GM18867 (cell line): ENCODE data around the gene GPR37.

ENCODE experiments used
- ATAC-seq: cut with Tn5 transposase; IDR thresholded peaks from one replicate; pipeline ENCODE4 v1.9.1; 2021; ENCODE audit warnings: mild to moderate bottlenecking, moderate library complexity; ENCODE audit not compliant: unreplicated experiment

GPR37 gene

GRCh38 chr7:124781418-124781817 lies 15.8 kb upstream of the GPR37 start:
- ATAC-seq, result no peak

DNA sequence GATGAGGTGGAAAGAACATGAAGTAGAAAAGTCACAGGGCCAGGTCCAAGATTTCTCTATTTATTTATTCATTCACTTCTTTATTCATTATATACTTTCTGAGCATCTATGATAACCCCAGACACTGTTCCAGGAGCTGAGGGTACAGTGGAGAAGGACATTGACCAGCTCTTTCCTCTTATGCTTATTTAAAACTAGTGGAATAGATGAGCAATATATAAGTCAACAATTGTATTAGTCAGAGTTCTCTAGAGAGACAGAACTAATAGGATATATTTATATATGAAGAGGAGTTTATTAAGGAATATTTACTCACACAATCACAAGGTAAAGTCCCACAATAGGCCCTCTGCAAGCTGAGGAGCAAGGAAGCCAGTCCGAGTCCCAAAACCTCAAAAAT lies 15.0 kb upstream of the GPR37 start:
- no peak for ATAC-seq

- no peak for ATAC-seq
Measured at GRCh38 chr7:124780056-124780455, 14.5 kb upstream of the GPR37 start.

DNA sequence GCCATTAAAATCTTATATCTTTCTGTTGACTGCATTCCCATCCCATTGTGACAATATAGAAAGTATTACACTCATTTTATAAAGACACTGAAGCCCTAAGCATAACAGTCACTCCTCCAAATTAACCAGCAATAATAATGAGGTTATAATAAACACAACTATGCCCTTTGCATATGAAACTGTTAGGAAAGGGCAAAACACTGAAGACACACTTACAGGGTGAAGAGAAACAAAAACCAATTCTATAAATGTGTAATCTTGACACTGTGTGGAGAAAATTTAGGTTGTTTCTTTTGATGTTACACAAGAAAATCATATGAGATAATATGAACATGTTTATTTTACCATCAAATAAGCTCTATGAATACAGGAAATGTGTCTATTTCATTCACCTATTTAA lies 14.0 kb upstream of the GPR37 start:
- ATAC-seq, result peak; percentile 78

DNA sequence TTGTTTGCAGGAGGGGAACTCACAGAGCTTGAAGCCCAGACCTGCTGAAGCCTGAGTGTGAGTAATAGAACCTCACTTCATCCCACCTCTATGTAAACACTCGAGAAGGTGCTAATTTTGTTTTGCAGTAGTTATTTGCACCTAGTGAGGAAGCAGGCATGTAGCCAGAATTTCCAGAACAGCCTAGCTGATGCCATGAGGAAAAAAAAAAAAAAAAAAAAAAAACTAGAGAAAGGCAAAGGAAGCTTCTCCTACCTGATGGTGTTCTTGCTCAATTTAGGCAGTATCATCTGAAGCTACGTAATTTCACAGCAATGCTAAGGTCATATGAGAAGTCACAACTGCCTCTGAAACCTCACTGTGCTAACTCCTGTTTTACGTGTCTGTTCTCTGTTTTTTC lies 13.6 kb upstream of the GPR37 start:
- ATAC-seq, result peak; percentile 82

DNA sequence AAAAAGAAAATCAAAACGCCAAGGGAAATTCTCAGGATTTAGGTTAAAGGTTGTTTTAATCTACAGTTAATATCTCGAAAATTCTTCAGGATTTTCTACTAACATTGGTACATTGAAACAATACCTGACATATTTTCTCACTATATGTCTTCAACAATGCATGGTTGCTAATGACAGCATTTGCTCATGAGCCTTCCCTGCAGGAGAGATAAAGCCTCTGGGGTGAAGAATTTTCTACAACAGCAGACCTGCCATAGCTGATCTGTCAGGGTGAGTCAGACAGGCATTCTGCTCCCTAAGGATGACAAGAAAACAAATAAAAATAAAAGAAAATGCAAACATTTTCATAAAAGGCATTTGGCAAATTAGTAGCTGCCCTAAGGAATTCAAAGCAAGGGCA lies 11.7 kb upstream of the GPR37 start:
- ATAC-seq, result no peak

GRCh38 chr7:124776153-124776552 lies 10.6 kb upstream of the GPR37 start:
- no peak for ATAC-seq

- no peak for ATAC-seq
Measured at GRCh38 chr7:124775422-124775821, 9.8 kb upstream of the GPR37 start.

DNA sequence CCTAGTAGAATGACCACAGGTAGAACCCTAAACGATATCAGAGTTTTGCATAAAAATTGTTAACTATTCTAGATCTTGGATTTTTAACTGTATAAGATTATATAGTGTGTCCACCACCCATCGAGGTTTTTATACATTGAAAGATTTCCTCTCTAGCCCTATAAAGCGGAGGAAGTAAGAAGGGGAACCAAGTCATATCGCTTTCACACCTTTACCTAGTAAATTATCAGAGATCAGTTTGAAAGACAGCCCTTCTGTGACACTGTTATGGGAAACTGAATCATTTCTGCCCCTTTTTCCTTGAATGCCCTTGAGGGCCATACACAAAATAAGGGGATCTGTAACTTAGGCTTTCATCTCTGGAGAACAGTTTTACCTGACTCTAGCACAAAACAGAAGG lies 8.3 kb upstream of the GPR37 start:
- ATAC-seq, result peak; percentile 89

DNA sequence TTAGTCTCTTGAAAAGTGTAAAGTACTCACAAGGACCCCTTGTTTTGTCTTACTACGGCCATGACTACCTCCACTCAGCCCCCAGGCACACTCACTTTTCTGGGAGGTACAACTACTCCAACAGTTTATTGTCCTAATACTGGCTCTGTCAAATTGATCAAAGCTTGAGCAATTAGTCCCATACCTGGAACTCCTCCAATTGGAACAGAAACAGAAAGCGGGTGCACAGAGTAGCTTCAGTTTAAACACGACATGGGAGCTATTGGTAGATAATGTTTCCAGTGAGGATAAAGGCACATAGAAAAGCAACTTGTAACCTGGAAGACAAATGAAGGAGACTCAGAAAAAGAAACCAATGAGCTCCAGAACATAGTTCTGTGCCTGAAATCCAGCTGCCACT lies 7.7 kb upstream of the GPR37 start:
- ATAC-seq, result no peak

DNA sequence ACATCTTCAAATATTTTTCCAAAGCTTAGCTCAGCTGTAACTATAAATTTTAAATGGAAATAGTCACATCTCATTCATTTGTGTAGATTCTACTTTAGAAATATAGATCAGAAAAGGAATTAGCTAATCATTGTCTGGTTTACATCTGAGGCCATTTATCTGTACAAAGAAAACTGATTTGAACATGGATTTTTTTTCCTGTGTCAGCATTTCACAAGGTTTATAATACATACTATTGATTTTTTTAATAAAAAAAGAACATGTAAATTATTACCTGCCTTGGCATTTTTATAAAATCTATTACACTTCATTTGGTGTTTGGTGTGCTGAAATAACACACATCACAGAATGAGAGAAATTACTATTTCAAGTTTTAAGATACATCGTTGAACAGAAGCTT lies 3.5 kb upstream of the GPR37 start:
- no peak for ATAC-seq

DNA sequence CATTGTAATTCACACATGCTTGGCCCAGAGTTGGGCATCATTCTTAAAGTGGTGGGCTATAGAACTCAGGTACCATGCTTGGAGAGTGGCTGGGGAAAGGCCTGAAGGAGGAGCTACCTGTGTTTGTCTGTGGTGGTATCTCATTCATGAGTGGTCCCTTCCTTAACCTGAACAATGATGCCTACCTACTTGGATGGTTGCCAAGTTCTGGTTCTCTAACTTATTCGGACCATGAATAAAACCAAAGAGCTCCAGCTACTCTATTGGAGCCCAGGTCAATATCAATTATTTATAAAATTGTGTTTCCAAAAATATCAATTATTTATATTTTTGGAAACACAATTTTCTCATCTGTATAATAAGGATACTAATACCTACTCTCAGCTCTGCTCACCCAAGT lies 2.9 kb upstream of the GPR37 start:
- no peak for ATAC-seq

DNA sequence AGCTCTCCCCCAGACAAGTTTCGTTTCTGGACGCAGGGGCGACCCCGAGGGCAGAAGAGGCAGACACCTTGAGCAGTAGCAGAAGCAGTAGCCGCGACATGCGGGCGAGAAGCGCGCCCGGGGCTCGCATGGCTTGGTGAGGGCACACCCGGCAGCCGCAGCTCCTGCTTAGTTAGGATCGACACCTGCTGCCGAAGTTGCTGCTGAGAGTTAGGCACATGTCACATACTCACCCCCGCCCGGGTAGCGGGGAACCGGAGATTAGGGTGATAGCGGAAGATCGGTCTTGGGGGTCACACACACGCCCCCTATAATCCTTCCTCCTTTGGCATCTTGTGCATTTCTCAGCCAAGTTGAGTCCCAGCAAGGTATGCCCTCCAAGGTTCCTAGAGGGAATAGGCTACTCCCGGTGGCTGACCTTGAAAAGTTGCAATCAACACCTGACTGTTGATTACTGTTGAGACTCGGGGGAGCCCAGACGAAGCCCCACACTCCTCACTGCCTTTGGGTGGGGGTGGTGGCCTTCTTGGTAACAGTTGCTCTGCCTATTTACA lies 668 bp downstream of the GPR37 start:
- ATAC-seq, result peak; percentile 50

DNA sequence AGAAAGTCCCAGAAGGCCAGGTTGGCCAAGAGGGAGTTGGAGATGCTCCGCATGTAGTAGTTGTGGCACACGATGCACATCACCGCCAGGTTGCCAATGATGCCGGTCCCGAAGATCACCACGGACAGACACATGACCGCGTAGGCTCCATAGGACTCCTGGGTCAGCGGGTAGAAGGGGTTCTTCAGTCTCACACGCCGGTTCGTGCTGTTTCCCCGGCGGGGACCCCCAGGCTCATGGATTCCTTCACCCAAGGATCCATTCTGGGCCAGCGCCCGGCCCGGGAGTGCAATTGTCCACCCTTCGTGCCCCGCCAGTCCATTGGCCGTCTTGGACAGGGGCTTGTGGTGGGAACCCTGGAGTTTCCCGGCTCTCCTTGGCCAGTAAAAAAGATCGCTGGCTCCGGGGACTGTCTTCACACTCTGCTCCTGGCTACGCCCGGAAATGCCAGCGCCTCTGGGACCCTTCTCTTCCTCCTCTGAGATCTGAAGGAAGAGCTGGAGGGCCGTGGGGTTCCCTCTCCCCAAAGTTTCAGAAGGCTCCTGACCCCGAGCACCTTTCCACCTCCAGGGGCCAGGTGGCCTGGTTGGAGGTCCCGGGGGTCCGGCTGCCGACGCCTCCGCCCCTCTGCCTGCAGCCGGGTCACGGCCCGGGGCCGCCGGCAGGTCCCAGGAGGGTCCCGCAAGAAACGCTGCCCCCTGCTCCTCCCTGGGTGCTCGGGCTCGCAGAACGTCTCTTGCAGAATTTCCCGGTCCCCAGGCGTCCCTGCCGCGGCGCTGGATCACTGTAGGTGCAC lies 1.3 kb downstream of the GPR37 start:
- ATAC-seq, result no peak

DNA sequence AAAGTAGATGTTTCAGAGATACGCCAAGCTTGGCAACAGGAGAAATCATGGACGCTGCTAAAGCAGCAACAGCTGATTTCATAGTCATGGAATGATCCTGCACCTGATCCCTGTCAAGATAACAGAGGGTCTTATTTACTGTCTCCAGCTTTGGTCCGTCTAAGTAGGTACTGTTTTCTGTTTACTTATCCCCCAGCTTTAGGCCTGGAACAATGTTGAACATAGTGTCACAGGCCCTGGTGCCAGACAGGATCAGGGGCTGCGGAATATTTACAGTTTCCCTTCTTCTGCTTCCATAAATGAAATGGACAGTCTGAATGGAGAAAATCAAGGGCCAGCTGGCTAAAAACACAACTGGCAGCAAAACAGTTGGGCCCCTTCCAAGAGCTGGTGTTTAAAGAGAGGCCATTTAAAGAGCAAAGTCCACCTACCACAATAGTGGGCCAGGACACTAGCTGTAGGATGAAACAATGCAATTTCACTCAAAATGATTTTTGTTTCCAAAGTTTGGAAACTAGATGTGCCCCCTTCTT lies 2.9 kb downstream of the GPR37 start:
- ATAC-seq, result no peak

DNA sequence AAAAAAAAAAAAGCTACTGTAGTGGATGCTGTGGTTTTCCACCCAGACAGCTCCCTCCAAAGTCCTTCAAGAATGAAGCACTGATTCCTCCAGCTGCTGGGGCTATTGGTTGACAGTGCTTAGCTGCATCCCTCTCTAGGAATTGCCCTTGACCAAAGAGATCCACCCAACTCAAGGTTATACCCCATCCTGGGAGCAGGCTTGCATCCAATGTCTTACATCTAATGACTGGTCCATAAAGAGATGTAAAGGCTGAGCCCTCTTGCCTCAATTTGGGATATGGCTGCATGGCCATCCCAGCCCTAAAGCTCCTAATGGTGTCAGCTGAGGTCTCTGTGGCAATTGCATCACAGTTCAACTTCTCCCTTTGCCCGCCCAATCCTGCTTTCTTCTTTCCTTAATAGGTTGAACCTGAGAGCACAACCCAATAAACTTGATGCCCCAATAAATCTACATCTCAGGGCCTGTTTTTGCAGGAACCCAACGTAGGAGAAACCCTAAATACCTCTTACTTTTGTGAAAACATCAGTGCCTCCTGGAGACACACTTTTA lies 4.4 kb downstream of the GPR37 start:
- no peak for ATAC-seq

- no peak for ATAC-seq
Measured at GRCh38 chr7:124758327-124758726, 7.3 kb downstream of the GPR37 start.

DNA sequence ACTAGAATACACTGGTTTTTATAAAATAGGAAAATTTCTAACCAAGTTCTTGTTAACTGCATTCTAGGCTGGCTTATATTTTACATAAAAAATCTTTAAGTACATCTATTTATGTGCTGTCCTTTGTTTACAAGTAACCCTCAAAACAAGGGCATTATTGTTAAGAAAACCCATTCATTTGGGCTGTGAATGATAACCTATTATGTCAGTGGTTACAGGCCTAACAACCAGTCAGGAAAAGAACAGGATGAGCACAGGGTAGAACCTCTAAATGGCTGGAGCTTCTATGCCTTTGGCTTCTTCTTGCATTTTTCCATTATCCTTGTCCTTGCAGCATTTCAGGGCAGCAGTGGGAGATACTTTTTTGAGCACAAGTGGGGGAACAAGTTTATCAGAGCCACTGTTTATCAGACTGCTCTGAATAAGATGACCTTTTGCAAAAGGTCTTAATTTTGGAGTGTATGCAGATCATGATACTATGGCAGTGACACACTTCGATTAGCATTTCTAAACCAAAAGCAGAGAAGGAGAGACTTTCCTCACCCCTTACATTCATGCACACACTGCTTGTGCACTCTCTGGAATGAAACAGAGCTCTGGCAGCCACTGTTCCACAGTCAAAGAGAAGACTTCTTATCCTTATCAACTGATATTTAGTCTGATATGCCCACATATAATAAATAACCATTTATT lies 10.9 kb downstream of the GPR37 start:
- no peak for ATAC-seq

- ATAC-seq, result no peak
Measured at GRCh38 chr7:124752310-124752709, 13.3 kb downstream of the GPR37 start.

DNA sequence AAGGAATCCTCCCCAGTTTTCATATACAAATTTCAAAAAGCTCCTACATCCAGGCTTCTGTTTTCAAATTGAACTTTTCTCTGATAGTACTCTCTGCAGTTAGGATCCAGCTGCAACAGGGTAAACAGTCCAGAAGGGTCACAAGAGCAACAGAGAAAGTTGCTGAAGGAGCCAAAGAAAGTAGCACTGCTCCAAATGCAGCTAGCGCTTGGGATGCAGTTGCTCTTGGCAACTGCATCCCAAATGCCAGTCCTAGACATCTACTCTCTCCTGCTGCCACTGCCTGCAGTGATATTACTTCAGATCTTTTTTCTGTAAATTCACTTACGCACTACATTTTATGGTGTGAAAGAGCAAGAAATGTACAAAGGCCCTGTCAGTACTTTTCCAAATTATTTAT lies 14.6 kb downstream of the GPR37 start:
- ATAC-seq, result no peak

DNA sequence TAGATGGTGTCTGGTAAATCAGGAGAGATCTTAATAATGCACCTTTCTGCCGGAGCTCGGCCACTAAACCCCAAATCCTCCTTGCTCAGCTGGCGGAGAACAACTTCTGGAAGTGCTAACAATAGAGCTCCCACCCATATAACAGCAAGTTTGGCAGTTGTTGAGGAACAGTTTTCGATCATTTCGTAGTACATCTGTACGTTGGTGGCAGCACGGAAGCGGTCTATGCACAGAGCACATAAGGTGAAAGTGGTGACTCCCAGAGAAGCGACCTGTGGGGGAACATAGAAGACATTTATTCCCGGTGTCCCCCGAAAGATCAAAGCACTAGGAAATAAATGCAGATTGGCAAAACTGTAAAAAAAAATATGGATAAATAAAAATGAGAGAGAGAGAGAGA lies 18.5 kb downstream of the GPR37 start:
- no peak for ATAC-seq

GRCh38 chr7:124738639-124739038 lies 27.0 kb downstream of the GPR37 start:
- no peak for ATAC-seq
